ENCODE data around the gene HOXB5.

HOXB5 gene

DNA sequence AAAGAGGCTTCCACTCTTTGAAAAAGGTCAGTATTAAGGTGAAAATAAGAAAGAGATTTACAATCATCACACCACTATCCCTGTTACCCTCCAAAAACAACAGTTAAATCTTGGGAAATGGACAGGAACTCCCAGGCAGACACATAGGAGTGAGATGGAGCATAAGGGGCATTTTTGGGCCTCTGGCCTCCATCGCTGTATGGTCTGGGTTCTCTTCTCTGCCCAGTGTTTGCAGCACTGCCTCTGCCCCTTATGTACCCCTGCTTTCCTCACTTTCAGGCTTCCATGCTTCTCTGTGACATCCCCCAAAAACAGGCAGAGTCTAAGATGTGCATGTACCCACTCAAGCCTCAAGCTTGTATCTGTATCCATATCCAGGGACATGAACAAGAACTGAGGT lies 48.0 kb downstream of the HOXB5 start:
- no peak overlapping the region for H3K4me3 ChIP-seq (replicated peaks; ENCODE audit: low read depth, low read length)
- TF ChIP-seq, protein P1, sequence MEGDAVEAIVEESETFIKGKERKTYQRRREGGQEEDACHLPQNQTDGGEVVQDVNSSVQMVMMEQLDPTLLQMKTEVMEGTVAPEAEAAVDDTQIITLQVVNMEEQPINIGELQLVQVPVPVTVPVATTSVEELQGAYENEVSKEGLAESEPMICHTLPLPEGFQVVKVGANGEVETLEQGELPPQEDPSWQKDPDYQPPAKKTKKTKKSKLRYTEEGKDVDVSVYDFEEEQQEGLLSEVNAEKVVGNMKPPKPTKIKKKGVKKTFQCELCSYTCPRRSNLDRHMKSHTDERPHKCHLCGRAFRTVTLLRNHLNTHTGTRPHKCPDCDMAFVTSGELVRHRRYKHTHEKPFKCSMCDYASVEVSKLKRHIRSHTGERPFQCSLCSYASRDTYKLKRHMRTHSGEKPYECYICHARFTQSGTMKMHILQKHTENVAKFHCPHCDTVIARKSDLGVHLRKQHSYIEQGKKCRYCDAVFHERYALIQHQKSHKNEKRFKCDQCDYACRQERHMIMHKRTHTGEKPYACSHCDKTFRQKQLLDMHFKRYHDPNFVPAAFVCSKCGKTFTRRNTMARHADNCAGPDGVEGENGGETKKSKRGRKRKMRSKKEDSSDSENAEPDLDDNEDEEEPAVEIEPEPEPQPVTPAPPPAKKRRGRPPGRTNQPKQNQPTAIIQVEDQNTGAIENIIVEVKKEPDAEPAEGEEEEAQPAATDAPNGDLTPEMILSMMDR (IDR thresholded peaks at IDR 0.05; ENCODE audit: low read length, missing control alignments) = no peak
- DNase-seq (ENCODE audit: low read depth) = no peak

DNA sequence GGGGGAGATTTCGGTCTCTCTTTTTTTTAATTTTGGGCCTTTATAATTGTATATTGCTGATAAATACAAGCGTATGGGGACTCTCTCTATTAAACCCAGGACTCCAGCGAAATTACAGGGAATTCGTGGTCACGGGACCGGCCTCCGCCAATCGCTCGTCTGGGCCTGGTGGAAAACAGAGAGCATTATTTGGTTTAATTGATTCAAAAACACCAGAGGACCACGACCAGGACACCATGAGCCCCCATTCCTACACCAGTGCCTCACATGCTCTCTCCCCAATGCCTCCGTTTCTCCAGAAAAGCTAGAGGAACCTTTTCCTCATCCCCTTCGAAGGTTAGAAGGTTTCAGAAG lies 48.6 kb downstream of the HOXB5 start, which contains the start of gene HOXB2:
HOXB2 (minus strand) TSS at position 88 of the 354 bp plus-strand sequence. CDS start 198 bp downstream, outside the sequence.
- H3K4me3 ChIP-seq (replicated peaks; ENCODE audit: low read depth, low read length) = peak within 1 kb of the TSS; percentile 80
- DNase-seq (ENCODE audit: low read depth) = peak; percentile 66
- TF ChIP-seq, protein P1 (IDR thresholded peaks at IDR 0.05; ENCODE audit: low read length, missing control alignments) = no peak

DNA sequence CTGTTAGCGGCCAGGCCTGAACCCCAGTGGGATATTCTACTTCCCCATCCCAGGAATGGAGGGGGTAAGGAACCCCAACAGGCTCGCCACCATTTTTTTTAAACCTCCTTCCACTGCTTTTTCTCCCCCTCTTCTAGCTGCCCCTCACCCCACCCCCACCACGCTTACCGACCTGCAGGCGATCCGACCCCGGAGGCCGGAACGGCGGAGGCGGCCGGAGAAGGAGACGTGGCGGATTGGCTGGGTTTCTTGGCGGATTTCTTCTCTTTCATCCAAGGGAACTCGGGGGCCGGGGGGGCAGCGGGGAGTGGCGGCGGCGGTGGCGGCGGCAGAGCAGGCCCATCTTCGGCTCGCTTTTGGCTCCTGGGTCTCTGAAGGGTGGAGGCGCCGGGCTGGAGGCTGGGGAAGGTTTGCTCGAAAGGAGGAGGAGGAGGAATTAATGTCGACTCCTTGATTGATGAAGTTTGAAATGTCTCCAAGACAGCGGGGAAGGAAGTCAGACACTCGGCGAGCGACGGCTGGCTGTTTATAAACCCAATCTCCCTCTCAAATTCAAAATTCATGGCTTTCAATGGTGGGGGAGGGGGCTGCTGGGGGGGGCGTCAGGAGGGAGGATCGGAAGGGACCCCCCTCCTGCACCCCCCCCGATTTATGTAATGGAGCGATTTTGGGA lies 49.1 kb downstream of the HOXB5 start:
- peak; percentile 81 for DNase-seq (ENCODE audit: low read depth)
- peak overlapping the region; percentile 80 for H3K4me3 ChIP-seq (replicated peaks; ENCODE audit: low read depth, low read length)
- TF ChIP-seq, protein P1 (IDR thresholded peaks at IDR 0.05; ENCODE audit: low read length, missing control alignments) = no peak

DNA sequence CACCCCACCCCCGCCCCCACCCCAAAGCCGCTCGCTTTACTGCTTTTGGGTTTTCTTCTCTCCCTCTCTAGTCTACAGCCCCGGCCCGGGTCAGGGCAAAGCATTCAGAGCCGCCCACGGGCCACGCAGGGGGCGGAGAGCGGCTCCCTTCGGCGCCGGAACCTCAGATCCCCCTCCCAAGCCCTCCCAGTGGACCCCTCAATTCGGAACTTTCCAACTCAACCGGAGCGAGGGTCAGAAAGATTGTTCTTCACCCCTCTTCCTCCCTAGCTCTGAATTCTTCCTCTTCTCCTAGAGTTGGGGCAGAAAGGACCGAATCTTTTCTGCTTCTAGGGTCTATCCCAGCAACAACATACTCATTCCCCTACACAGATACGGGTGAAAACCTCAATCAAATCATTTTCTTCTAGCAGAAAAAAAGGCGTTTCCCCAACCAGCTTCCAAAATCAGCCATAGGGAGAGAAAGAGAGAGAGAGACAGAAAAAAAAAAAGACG lies 49.7 kb downstream of the HOXB5 start:
- TF ChIP-seq, protein P1 (IDR thresholded peaks at IDR 0.05; ENCODE audit: low read length, missing control alignments) = no peak
- peak overlapping the region; percentile 80 for H3K4me3 ChIP-seq (replicated peaks; ENCODE audit: low read depth, low read length)
- DNase-seq (ENCODE audit: low read depth) = no peak

DNA sequence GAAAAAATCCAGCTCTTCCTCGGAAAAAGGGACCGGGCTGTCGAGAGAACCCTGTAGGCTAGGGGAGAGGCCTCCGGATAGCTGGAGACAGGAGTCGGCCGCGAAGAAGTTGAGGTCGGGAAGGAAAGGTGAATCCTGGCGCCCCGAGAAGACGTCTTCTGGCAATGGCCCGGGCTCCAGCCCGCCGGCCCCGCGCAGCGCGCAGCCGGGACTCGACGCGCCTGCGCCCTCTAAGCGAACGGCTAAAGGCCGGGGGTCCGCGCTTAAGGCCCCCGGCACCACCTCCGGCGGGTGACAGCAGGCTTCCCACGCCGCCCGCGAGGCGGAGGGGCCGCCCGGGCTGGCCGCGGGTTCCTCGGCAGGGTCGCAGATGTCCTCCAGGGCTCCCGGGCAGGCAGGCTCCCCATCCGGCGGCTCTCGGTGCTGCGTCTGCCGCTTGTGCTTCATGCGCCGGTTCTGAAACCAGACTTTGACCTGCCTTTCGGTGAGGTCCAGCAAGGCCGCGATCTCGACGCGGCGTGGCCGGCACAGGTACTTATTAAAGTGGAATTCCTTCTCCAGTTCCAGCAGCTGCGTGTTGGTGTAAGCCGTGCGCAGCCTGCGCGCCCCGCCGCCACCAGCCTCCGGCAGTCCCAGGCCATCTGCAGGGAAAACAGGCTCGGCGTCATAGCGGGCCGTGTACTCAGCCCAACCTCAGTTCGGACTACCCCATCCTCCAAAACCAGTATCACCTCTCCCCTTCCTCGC lies 50.3 kb downstream of the HOXB5 start:
- DNase-seq (ENCODE audit: low read depth) = peak; percentile 66
- peak overlapping the region; percentile 80 for H3K4me3 ChIP-seq (replicated peaks; ENCODE audit: low read depth, low read length)

DNA sequence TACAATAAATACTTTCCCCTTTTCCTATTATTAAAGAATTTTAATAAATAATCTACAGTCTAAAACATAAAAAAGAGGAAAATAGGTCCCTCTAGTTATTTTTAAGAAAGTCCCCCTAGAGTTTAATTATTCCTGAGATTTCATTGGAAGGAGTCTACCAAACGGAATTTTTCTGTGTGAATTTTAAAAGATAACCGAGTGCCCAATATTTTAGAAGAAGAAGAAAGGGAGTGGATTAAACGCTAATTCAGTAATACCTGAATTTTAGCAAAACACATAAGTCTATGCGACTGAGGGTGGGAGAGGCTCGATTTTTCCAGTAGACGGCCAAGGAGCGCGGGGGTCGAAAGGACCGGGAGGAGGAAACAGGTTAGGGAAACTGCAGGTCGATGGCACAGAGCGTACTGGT lies 50.9 kb downstream of the HOXB5 start:
- TF ChIP-seq, protein P1 (IDR thresholded peaks at IDR 0.05; ENCODE audit: low read length, missing control alignments) = no peak
- no peak for DNase-seq (ENCODE audit: low read depth)
- H3K4me3 ChIP-seq (replicated peaks; ENCODE audit: low read depth, low read length) = peak overlapping the region; percentile 80

More for the DNA sequence above, 50.3 kb downstream of the HOXB5 start:
- TF ChIP-seq, protein P1 (IDR thresholded peaks at IDR 0.05; ENCODE audit: low read length, missing control alignments) = peak; percentile 3
